Bronchial epithelial cell (primary cell): ENCODE measurements around the gene TMEM179. TPM values are rescaled to one million over a fixed set of nuclear protein-coding genes. Genes with fewer than 3 reads are reported as not detected.
A peak's percentile ranks its signal among the peaks of the same experiment; 100 is the strongest.
"Not testable (repeated sequence)": the region's sequence is repeated elsewhere in the genome, so short reads cannot be mapped to it uniquely, and the experiment has no call there.

Experiments
- DNase-seq: peaks from one replicate; pipeline ENCODE4 v3.0.0-alpha.2; 2010; ENCODE audit warnings: low read depth
- FAIRE-seq: peaks from 2 replicates; lab custom pipeline; 2011; peaks lifted over from hg19 to GRCh38; lab: Jason Lieb, UNC
- H3K27me3 ChIP-seq: 2 replicates; pipeline ENCODE4 v1.5.1; 2011; ENCODE audit warnings: low read length; ENCODE audit not compliant: control insufficient read depth, insufficient read depth
- H3K36me3 ChIP-seq: 2 replicates; pipeline ENCODE4 v1.5.1; 2011; ENCODE audit warnings: low read length; ENCODE audit not compliant: control insufficient read depth, insufficient read depth
- H3K4me3 ChIP-seq: 2 replicates; pipeline ENCODE4 v1.5.1; 2011; ENCODE audit warnings: mild to moderate bottlenecking, low read depth, low read length, control low read depth
- total RNA-seq: library from RNA; depleted of rRNA; stranded (reverse); fragments of >200 nt; gene quantifications from 2 replicates; pipeline ENCODE4 v1.2.1, GENCODE V29; 2014
- TF ChIP-seq, protein P1 (sequence below): IDR thresholded peaks from 2 replicates; pipeline ENCODE4 v1.5.1; 2011; ENCODE audit warnings: mild to moderate bottlenecking, moderate library complexity, low read length, control low read depth, inconsistent platforms; ENCODE audit not compliant: insufficient read depth, severe bottlenecking

The TMEM179 gene
- total RNA-seq, 1 donor from 2014 or later: not detected

DNA sequence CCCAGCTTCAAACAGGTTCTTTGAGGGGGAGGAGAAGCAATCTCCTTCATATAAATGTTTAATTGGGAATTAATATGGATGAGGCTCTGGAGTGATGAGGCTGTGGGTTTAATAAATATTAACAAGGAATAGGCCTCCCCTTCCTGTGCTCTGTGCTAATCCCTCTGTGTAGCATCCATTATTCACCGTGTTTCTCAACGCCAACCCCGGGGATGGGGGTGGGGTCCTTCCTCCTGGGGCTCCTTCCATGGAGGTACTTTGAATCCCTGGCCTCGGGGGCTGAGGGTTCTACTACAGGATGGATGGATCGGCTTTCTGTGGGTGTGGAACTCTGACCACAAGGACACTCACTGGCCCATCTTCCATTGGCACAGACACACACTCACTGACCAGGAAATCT, 34.9 kb upstream of the TMEM179 start:
- DNase-seq: no peak
- FAIRE-seq: peak; percentile 36
- H3K27me3 ChIP-seq: no peaks in the 10 kb centered on the region

DNA sequence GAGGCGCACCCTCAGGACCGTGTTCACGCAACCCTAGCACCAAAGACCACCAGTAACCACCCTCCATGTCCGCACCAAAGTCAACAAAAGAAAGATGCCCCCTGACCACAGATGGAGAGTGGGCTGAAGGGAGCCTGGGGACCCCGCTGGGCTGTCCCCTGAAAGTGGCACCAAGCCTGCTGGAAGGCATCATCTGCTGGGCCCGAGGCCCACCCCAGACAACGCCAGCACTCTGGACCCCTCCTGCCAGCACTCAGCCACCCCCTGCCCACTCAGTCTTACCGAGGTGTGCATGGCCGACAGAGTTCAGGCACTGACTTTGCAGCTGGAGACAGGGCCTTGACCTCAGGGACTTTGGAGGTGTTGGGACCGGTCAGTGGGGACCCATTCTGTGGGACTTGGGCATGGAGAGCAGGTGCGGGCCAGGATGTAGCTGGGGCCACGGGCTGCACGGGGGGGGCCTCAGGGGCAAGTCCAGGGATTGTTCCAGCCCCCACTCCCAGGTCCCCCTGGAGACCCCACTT, 34.4 kb upstream of the TMEM179 start:
- DNase-seq (no peak), FAIRE-seq (no peak)
- H3K27me3 ChIP-seq: no peaks in the 10 kb centered on the region
- TF ChIP-seq, protein P1, sequence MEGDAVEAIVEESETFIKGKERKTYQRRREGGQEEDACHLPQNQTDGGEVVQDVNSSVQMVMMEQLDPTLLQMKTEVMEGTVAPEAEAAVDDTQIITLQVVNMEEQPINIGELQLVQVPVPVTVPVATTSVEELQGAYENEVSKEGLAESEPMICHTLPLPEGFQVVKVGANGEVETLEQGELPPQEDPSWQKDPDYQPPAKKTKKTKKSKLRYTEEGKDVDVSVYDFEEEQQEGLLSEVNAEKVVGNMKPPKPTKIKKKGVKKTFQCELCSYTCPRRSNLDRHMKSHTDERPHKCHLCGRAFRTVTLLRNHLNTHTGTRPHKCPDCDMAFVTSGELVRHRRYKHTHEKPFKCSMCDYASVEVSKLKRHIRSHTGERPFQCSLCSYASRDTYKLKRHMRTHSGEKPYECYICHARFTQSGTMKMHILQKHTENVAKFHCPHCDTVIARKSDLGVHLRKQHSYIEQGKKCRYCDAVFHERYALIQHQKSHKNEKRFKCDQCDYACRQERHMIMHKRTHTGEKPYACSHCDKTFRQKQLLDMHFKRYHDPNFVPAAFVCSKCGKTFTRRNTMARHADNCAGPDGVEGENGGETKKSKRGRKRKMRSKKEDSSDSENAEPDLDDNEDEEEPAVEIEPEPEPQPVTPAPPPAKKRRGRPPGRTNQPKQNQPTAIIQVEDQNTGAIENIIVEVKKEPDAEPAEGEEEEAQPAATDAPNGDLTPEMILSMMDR: no peak
- H3K4me3 ChIP-seq: no peak overlapping the region
- no peaks in the 10 kb centered on the region for H3K36me3 ChIP-seq

More for the DNA sequence above, 34.9 kb upstream of the TMEM179 start:
- no peaks in the 10 kb centered on the region for H3K36me3 ChIP-seq
- H3K4me3 ChIP-seq: no peak overlapping the region
- TF ChIP-seq, protein P1: no peak

DNA sequence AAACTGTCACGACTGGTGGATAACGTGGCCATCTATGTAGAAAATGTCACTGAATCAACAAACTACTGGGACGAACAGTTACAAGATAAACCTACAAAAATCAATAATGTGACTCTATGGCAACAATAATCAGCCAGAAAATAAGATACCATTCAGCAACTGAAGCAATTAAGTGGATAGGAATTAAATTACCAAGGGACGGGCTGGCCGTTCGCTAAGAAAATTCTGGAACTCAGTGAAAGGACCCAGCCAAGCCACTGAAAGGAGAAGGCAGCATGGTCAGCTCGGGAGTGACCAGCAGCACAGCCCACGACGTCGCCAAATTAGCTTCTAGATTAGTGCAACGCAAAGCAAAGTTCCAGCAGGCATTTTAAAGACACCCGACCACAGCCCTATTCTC, 33.6 kb upstream of the TMEM179 start:
- DNase-seq: no peak
- H3K4me3 ChIP-seq: no peak overlapping the region
- no peaks in the 10 kb centered on the region for H3K27me3 ChIP-seq
- FAIRE-seq: no peak
- H3K36me3 ChIP-seq: no peaks in the 10 kb centered on the region
- TF ChIP-seq, protein P1: no peak

DNA sequence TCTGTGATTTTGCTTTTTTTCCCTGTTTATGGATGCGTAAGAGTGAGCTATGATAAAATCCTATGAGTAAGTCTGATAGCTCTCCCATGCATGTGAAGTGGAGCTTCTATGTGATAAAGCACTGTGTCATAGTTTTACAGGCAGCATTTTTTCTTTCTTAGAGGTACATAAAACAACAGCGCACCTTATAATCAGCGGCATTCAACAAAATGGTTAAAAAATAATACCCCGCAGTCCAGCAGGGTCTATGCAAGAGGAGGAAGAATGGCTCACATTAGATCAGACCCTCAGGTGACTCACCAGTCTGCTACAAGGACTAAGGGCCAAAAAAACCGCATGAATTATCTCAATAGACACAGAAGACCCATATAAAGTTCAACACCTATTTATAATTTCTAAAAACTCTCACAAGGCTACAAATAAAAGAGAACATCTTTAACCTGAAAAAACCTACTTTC, 33.0 kb upstream of the TMEM179 start:
- TF ChIP-seq, protein P1: no peak

DNA sequence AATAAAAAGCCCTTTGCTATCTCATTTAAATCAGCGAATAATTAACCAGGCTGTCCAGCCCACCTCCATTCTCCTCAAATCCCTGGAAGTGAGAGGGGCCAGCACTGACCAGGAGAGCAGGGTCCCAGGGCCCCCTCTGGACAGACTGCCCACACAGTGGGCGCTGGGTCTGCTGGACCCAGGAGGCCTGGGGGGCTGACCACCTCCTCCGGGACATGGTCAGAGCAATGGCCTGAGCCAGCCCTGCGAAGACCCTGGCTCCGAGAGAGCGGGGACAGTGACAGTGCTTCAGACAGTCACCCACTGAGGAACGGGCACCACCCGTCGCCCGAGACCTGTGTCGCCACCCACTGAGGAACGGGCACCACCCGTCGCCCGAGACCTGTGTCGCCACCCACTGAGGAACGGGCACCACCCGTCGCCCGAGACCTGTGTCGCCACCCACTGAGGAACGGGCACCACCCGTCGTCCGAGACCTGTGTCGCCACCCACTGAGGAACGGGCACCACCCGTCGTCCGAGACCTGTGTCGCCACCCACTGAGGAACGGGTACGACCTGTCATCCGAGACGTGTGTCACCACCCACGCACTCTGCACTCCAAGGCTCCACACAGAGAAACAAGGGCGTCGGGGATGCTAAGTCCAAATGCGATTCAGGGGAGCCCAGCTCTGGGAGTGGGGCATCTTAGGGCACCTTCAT, 32.4 kb upstream of the TMEM179 start:
- not testable (repeated sequence) for FAIRE-seq, H3K4me3 ChIP-seq, H3K36me3 ChIP-seq, H3K27me3 ChIP-seq, DNase-seq

More for the DNA sequence above, 33.0 kb upstream of the TMEM179 start:
- DNase-seq (no peak), FAIRE-seq (no peak)
- Histone ChIP-seq H3K36me3 (no peaks in the 10 kb centered on the region), H3K27me3 (no peaks in the 10 kb centered on the region), H3K4me3 (no peak overlapping the region)

DNA sequence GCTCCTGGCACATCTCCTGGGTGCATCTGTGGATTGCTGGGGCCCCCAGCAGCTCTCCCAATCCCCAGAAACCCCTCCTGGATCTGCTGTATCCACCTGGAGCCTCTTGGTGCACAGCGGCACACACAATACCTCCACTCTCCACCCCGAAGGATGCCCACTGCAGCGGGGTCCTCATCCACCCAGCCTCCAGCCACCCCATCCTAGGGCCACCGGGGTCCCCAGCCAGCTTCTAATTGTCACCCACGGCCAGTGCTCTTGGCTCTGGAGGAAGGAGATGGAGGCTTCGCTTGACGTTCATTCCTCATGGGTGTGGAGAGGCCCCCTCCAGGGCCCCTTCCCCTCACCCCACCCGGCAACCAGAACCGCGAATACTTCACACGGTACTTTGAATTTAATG, 31.6 kb upstream of the TMEM179 start:
- TF ChIP-seq, protein P1: no peak

More for the DNA sequence above, 31.6 kb upstream of the TMEM179 start:
- DNase-seq (no peak), FAIRE-seq (no peak)
- no peaks in the 10 kb centered on the region for H3K27me3 ChIP-seq
- no peaks in the 10 kb centered on the region for H3K36me3 ChIP-seq
- H3K4me3 ChIP-seq: no peak overlapping the region
